ENCODE results near the gene ADGRG4. TPM values are rescaled to one million over a fixed set of nuclear protein-coding genes. Genes with fewer than 3 reads are reported as not detected.

ADGRG4 gene
- total and polyA plus RNA-seq, 2 donors from 2014 or later, result 0.13 TPM; not detected in 1

- Histone ChIP-seq H3K27ac (ENCODE audit: low read depth in 2 of 2, low read length in 2 of 2) (no peak overlapping the region), H3K4me3 (ENCODE audit: low read length in 3 of 3) (no peak overlapping the region), H3K9me3 (ENCODE audit: control insufficient read depth in 2 of 3, insufficient read depth in 1 of 3, low read length in 3 of 3) (no peaks in the 10 kb centered on the region), H3K36me3 (ENCODE audit: control insufficient read depth in 2 of 3, insufficient read depth in 3 of 3, low read length in 3 of 3) (no peaks in the 10 kb centered on the region), H3K4me1 (ENCODE audit: control insufficient read depth in 2 of 3, insufficient read depth in 2 of 3, low read depth in 1 of 3, low read length in 3 of 3) (no peaks in the 10 kb centered on the region), H3K27me3 (ENCODE audit: control insufficient read depth, insufficient read depth, low read length) (no peaks in the 10 kb centered on the region), H3K9ac (ENCODE audit: low read length in 3 of 3) (no peak overlapping the region)
- no peak for TF ChIP-seq CTCF (IDR thresholded peaks at IDR 0.05; ENCODE audit: borderline replicate concordance, extremely low read depth, insufficient read depth)
- DNase-seq (no peak), FAIRE-seq (no peak)
- intact Hi-C loops (cut with DNase I), result no loop called here
These were observed 52.8 kb downstream of the ADGRG4 start for GRCh38 chrX:136353526-136354093.

GRCh38 chrX:136354201-136354600 is 53.4 kb downstream of the ADGRG4 start:
- no peaks in the 10 kb centered on the region for H3K27me3 ChIP-seq (ENCODE audit: control insufficient read depth, insufficient read depth, low read length)
- no peaks in the 10 kb centered on the region for H3K9me3 ChIP-seq (ENCODE audit: control insufficient read depth in 2 of 3, insufficient read depth in 1 of 3, low read length in 3 of 3)
- no peak overlapping the region for H3K4me3 ChIP-seq (ENCODE audit: low read length in 3 of 3)
- no peak for TF ChIP-seq CTCF (IDR thresholded peaks at IDR 0.05; ENCODE audit: borderline replicate concordance, extremely low read depth, insufficient read depth)
- H3K4me1 ChIP-seq (ENCODE audit: control insufficient read depth in 2 of 3, insufficient read depth in 2 of 3, low read depth in 1 of 3, low read length in 3 of 3), result no peaks in the 10 kb centered on the region
- intact Hi-C loops (cut with DNase I), result no loop called here
- FAIRE-seq (no peak), DNase-seq (no peak)
- no peaks in the 10 kb centered on the region for H3K36me3 ChIP-seq (ENCODE audit: control insufficient read depth in 2 of 3, insufficient read depth in 3 of 3, low read length in 3 of 3)
- no peak overlapping the region for H3K9ac ChIP-seq (ENCODE audit: low read length in 3 of 3)
- no peak overlapping the region for H3K27ac ChIP-seq (ENCODE audit: low read depth in 2 of 2, low read length in 2 of 2)

GRCh38 chrX:136369377-136369776 is 68.6 kb downstream of the ADGRG4 start:
- DNase-seq (no peak), FAIRE-seq (no peak)
- Histone ChIP-seq H3K9ac (ENCODE audit: low read length in 3 of 3) (no peak overlapping the region), H3K27me3 (ENCODE audit: control insufficient read depth, insufficient read depth, low read length) (no peaks in the 10 kb centered on the region), H3K36me3 (ENCODE audit: control insufficient read depth in 2 of 3, insufficient read depth in 3 of 3, low read length in 3 of 3) (no peaks in the 10 kb centered on the region), H3K9me3 (ENCODE audit: control insufficient read depth in 2 of 3, insufficient read depth in 1 of 3, low read length in 3 of 3) (no peaks in the 10 kb centered on the region), H3K4me3 (ENCODE audit: low read length in 3 of 3) (no peak overlapping the region), H3K27ac (ENCODE audit: low read depth in 2 of 2, low read length in 2 of 2) (no peak overlapping the region), H3K4me1 (ENCODE audit: control insufficient read depth in 2 of 3, insufficient read depth in 2 of 3, low read depth in 1 of 3, low read length in 3 of 3) (no peaks in the 10 kb centered on the region)
- TF ChIP-seq CTCF (IDR thresholded peaks at IDR 0.05; ENCODE audit: borderline replicate concordance, extremely low read depth, insufficient read depth), result no peak
- intact Hi-C loops (cut with DNase I), result no loop called here

GRCh38 chrX:136376713-136377112 is 76.0 kb downstream of the ADGRG4 start:
- no peak overlapping the region for H3K27ac ChIP-seq (ENCODE audit: low read depth in 2 of 2, low read length in 2 of 2)
- H3K27me3 ChIP-seq (ENCODE audit: control insufficient read depth, insufficient read depth, low read length), result no peaks in the 10 kb centered on the region
- no peak for DNase-seq
- no peaks in the 10 kb centered on the region for H3K9me3 ChIP-seq (ENCODE audit: control insufficient read depth in 2 of 3, insufficient read depth in 1 of 3, low read length in 3 of 3)
- FAIRE-seq, result no peak
- intact Hi-C loops (cut with DNase I), result no loop called here
- no peak overlapping the region for H3K9ac ChIP-seq (ENCODE audit: low read length in 3 of 3)
- H3K4me1 ChIP-seq (ENCODE audit: control insufficient read depth in 2 of 3, insufficient read depth in 2 of 3, low read depth in 1 of 3, low read length in 3 of 3), result no peaks in the 10 kb centered on the region
- no peaks in the 10 kb centered on the region for H3K36me3 ChIP-seq (ENCODE audit: control insufficient read depth in 2 of 3, insufficient read depth in 3 of 3, low read length in 3 of 3)
- no peak overlapping the region for H3K4me3 ChIP-seq (ENCODE audit: low read length in 3 of 3)
- no peak for TF ChIP-seq CTCF (IDR thresholded peaks at IDR 0.05; ENCODE audit: borderline replicate concordance, extremely low read depth, insufficient read depth)

All from kidney (tissue), 14 donors.